GM18505 (cell line): Measurements from ENCODE around the gene SCN3A.

ENCODE experiments used
- ATAC-seq: cut with Tn5 transposase; IDR thresholded peaks from one replicate; pipeline ENCODE4 v1.9.1; 2021; ENCODE audit not compliant: unreplicated experiment
- POLR2A ChIP-seq: IDR thresholded peaks from 4 replicates; pipeline ENCODE4 v1.6.1; 2011; ENCODE audit warnings: borderline replicate concordance; ENCODE audit not compliant: insufficient read depth, insufficient read length; ENCODE audit errors: extremely low read depth

SCN3A gene

DNA sequence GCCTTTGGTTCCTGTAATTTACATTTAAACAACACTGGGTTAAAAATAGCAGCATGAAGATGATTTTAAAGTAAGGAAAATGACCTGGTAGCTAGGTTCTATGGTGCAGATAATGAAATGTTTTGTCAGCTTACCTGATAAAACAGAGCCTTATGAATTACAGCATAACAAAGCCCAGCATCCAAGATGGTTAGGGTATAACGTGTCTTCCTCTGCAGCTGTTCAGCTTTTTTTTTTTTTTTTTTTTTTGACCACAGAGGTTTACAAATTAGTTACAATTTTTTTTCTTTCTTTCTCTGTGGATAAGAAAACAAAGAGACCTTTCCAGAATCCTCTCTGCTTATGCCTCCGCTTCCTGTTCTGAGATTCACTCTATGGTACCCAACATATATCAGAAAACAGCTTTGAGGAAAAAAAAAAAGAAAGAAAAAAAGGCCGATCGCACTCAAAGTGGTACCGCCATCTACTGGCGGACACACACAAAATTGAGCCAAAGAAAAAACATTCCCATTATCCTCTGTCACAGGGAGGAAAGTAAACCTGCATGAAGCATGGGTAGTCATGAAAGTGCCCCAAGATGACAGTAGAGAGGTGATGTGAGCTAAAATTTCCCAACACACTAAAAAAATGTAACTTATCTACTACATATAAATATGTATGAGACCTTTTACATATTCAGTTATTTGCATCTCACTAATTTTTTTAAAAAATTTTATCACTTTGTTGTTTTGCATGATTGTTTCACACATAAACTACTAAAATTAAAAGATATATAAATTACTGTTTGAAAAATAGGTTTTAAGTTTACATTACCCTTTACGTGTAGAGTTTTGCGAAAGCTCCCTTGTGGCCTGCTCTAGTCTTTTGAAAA is at the start of gene SCN3A:
Gene SCN3A (minus strand): TSS at position 362 of the 871 bp plus-strand sequence. CDS start 27,656 bp downstream, outside the sequence.
- no peak for ATAC-seq
- TF ChIP-seq POLR2A = no peak

DNA sequence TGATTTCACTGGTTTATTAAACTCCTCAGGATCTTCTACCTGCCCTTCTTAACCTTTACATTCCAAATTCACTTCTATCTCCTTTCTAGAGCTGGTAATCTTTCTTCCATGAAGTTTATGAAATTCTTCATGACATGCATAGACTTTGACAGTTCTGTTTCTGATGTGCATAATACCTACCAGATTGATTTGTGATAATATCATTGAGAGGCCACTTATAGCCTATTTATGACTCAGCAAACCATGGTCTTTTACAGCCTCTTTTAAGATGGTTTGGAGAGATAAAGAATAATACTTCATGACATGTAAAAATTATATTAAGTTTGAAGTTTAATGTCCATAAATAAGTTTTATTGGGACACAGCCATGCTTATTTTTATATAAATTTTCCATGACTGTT is 49.3 kb upstream of the SCN3A start:
- ATAC-seq = no peak
- no peak for TF ChIP-seq POLR2A

DNA sequence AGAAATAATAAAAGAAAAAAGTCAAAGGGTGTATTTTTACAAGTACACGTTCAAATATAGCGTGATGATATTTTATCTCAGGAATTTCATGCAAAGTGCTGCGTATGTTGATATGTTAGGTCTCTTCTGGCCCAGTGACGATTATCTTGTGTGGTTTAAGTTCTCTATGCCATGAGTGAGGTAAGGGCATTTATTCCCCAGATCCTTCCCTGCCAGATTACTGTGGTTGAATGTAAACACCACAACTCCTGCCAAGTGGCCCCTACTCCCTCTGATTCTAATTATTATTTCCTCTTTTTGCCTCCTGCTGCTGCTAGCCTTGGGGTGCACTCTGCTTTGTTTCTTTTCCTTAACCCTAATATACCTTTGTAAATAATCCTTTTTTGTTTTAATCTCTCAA is 47.5 kb upstream of the SCN3A start:
- TF ChIP-seq POLR2A = no peak
- no peak for ATAC-seq

DNA sequence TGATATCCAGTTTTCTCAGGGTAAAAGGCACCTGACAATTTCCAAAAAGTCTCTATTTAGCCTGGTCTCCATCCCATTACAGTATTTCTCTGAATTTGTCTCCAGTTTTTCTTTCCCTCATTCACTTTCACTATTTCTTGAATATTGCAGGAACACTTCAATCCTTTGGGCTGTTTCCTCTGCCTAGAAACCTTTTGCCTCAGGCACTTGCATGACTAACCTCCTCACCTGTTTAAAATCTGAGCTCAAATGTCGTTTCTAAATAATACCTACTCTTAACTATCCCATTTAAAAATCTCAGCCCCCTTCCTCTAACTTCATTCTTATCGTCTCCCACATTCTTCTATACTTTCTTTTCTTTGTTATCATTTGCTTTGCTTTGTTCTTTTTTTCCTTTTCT is 44.4 kb upstream of the SCN3A start:
- no peak for TF ChIP-seq POLR2A
- no peak for ATAC-seq

DNA sequence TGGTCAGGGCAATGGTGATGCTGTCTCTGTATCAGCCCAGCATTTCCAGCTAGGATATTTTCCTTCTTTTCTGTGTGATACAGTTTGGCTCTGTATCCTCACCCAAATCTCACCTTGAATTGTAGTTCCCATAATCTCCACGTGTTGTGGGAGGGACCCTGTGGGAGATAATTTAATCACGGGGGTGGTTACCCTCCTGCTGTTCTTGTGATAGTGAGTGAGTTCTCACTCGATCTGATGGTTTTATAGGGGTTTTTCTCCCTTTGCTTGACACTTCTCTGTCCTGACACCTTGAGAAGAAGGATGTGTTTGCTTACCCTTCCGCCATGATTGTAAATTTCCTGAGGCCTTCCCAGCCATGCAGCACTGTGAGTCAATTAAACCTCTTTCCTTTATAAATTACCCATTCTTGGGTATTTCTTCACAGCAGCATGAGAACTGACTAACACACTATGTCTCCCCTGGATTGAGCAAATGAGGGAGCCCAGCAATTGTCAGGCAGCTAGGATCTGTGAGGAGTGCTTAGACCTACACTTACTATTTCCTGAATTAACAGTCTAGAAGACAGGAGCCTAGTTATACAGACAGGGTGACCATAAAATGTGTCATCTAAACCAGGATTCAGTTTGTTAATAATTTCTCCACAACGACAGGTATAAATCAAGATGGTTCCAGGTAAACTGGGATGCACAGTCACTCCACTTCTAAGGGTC is 41.4 kb upstream of the SCN3A start:
- no peak for ATAC-seq

DNA sequence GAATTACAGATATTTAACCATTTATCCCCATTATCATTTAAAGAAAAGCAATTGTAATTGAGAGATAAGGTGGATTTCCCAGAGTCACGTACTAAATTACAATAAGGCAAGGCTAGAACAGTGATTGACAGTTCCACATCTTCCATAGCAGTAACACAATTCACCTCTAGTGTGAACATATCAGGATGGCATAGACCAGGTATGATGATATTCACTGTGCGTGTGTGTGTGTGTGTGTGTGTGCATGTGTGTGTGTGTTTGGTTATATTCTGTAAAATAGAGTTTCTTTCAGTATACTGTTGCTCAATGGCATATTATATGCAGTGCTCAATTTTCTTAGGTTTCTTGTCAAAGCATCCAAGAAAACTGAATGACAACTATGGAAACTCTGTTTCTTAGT is 37.1 kb upstream of the SCN3A start:
- no peak for TF ChIP-seq POLR2A
- ATAC-seq = no peak

More for the DNA sequence above, 41.4 kb upstream of the SCN3A start:
- TF ChIP-seq POLR2A = no peak

DNA sequence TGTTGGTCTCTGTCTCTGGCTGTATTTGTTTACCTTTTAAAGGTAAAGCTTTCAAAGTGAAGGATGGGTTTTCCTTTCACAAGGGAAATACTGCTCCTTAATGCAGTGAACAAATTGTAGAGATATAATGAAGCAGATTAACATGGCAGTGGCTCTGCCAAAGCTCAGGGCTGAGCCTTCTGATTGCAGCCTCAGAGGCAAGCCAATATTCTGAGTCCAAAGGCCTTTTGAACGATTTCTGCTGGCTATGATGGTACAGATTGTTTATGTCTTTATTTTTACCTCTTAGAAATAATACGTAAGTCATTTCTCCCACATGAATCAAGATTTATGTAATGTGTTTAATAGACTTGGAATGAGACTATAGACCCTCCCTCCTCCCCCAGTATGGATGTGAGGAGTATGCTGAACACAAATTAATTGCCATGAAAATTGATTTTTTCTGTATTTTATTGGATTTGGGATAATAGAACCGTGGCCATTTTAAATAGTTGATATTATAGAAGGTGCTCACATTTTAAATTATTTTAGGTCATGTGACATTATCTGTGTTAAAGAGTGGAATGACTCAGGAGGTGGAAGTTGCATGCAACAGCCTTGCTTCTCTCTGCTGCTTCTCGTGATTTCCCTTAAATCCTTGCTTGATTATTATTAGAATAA is 36.1 kb upstream of the SCN3A start:
- TF ChIP-seq POLR2A = no peak
- ATAC-seq = no peak

DNA sequence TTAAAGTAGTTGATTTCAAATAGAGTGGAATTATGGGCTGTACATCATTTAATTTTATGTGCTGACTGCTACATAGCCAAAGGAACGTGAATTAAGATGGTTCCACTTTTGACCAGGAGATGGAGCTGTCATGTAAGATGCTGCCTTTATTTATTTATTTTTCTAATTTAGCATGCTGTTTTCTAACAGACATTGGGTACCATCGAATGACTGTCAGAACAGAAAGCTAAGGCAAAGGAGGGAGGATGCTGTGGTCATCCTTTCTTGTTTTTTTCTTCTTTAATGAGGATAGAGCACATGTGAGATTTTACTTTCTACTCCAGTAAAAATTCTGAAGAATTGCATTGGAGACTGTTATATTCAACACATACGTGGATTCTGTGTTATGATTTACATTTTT is 35.4 kb upstream of the SCN3A start, which contains the start of gene SCN2A:
Gene SCN2A (plus strand): TSS at position 185 of the 400 bp plus-strand sequence. CDS start 56,410 bp downstream, outside the sequence.
- peak; percentile 53 for ATAC-seq
- TF ChIP-seq POLR2A = no peak

DNA sequence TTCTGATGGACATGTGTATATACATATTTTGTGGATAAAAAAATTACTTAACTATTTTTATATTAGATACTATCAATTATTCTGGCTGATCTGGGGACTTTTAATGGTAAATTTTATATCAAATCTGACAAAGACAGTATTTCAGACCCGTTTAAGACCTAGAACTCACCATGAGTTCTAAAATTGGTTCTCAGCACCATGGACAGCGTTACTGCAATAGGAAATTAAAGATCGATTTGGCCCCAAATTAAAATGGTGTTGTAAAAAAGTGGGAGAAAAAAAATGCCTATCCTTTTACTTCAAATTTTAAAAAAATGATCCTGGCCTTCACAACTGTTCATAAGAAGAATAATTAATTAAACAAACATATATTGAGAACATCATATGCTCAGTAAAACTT is 34.4 kb upstream of the SCN3A start:
- no peak for TF ChIP-seq POLR2A
- ATAC-seq = no peak

DNA sequence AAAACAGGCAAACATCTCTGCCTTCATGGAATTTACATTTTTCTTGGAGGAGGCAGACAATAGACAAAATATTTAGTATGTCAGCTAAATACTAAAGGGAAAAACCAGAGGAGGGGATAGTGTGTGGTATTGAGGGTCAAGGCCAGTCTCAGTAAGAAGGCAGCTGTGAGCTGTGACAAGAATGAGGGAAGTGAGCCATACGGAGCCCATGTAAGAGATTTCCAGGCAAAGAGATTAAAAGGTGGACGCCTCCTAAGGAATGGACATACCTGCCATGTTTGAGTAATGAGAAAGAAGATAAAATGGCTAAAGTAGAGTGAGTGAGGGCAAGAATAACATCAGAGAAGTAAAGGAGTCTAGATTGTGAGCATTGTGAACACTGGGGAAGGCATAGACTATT is 33.2 kb upstream of the SCN3A start:
- TF ChIP-seq POLR2A = no peak
- no peak for ATAC-seq

DNA sequence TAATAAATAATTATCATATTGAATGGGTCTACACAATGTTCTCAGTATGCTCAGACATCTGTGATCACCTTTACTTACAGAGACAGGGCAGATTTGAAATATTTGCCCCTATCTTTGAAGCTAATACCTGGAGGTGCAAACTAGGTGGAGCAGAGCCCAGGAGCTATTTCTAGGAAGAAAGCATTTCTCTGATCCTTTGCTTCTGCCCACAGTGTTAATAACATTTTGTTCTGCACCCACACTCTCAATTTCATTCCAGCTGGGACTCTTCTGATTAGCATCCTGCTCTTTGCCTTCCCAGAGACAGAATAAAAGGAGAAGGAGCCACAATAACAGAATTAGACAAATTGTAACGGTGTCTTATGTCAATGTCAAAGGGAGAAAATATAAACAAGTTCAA is 23.7 kb upstream of the SCN3A start:
- ATAC-seq = no peak
- no peak for TF ChIP-seq POLR2A

DNA sequence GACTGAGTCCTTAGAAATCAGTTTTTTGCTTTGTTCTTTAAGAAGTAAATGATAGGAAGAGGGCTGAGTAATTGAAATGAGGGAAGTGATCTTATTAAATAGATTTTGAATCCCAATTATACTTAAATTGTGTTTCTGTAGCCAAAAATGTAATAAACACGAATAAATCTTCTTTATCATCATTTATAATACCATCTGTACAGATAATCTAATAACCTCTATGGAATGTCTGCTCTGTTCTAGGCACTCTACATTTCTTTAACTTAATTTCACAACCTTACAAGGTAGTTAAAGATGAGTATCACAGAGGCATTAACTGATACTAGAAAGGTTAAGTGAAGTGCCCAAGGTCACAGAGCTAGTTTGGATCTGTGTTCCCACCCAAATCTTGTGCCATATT is 21.1 kb upstream of the SCN3A start:
- ATAC-seq = no peak
- TF ChIP-seq POLR2A = no peak

DNA sequence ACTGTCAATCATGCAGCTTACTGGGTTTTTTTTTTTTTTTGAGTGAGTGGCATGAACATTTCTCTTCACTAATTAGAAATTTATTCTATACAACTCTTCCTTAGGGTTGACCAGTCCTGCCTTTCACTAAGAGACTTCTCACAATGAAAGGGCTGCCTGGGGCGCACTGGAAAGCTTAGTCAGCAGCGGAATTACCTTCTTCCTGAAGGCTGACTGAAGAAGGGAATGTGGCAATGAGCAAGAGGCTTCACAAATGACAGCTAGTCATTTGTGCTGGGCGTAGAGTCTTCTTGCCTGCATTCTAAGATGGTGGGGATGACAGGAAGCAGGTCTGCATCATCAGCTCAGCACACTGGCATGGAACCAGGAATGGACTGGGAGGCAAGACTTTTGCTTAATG is 15.6 kb upstream of the SCN3A start:
- ATAC-seq = no peak
- no peak for TF ChIP-seq POLR2A
